Osteocyte (in vitro differentiated cells): ENCODE results near the gene OLIG3. TPM values are rescaled to one million over a fixed set of nuclear protein-coding genes. Genes with fewer than 3 reads are reported as not detected.

Source experiments
- DNase-seq: peaks from one replicate; pipeline ENCODE4 v3.0.0; 2021; ENCODE audit warnings: mixed read lengths; ENCODE audit not compliant: unreplicated experiment; ENCODE audit errors: extremely low spot score
- H3K27ac Mint-ChIP-seq: one replicate; pipeline ENCODE4 v1.8.0; 2021; ENCODE audit warnings: mild to moderate bottlenecking, mixed read lengths; ENCODE audit not compliant: unreplicated experiment
- H3K27me3 Mint-ChIP-seq: one replicate; pipeline ENCODE4 v1.8.0; 2021; ENCODE audit warnings: mixed read lengths; ENCODE audit not compliant: unreplicated experiment
- H3K36me3 Mint-ChIP-seq: one replicate; pipeline ENCODE4 v1.8.0; 2021; ENCODE audit warnings: mixed read lengths; ENCODE audit not compliant: unreplicated experiment
- H3K4me1 Mint-ChIP-seq: one replicate; pipeline ENCODE4 v1.8.0; 2021; ENCODE audit warnings: mixed read lengths; ENCODE audit not compliant: unreplicated experiment
- H3K4me3 Mint-ChIP-seq: one replicate; pipeline ENCODE4 v1.8.0; 2021; ENCODE audit warnings: mild to moderate bottlenecking, moderate library complexity, mixed read lengths; ENCODE audit not compliant: unreplicated experiment
- H3K9me3 Mint-ChIP-seq: one replicate; pipeline ENCODE4 v1.8.0; 2021; ENCODE audit warnings: mixed read lengths; ENCODE audit not compliant: unreplicated experiment
- CTCF ChIP-seq: fragments of 200-600 bp; sonication (generic); IDR thresholded peaks from 2 replicates; pipeline ENCODE4 v1.5.0; 2021; ENCODE audit warnings: antibody characterized with exemption, mild to moderate bottlenecking, moderate library complexity
- total RNA-seq: library from RNA; stranded (reverse); gene quantifications from 2 replicates; pipeline ENCODE4 v1.2.1, GENCODE V29; 2021

Gene OLIG3
- total RNA-seq, 1 donor from 2014 or later = not detected

GRCh38 chr6:137491478-137491877 is 2.7 kb downstream of the OLIG3 start:
- Mint-ChIP-seq H3K4me3 (no peak overlapping the region), H3K27me3 (peaks cover 93% of the 10 kb centered on the region), H3K9me3 (no peaks in the 10 kb centered on the region), H3K36me3 (peaks cover 3% of the 10 kb centered on the region), H3K4me1 (peaks cover 33% of the 10 kb centered on the region), H3K27ac (no peak overlapping the region)
- no peak for DNase-seq
- TF ChIP-seq CTCF = no peak

DNA sequence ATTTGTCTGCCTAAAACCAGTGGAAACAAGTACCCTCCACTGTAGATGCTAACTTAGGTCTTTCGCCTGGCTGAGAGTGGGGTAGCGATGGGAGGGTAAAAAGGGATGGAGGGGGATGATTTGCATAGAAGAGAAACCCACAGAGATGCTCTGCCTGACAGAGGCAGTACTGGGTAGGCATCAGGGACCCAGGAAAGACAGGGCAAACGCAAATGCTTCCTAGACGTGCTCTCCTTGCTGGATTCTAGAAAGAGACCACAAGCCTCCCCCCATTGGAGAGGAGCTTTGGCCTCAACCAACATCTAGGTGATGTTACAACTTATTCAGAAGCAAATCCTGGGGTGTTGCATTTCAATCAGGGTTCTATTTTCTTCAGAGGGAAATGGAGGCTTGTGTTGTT is 3.2 kb downstream of the OLIG3 start:
- peaks cover 93% of the 10 kb centered on the region for H3K27me3 Mint-ChIP-seq
- DNase-seq = no peak
- no peak overlapping the region for H3K4me3 Mint-ChIP-seq
- H3K27ac Mint-ChIP-seq = no peak overlapping the region
- H3K9me3 Mint-ChIP-seq = no peaks in the 10 kb centered on the region
- peaks cover 30% of the 10 kb centered on the region for H3K4me1 Mint-ChIP-seq
- no peak for TF ChIP-seq CTCF
- peaks cover 3% of the 10 kb centered on the region for H3K36me3 Mint-ChIP-seq

GRCh38 chr6:137490006-137490905 is 3.9 kb downstream of the OLIG3 start:
- Mint-ChIP-seq H3K4me3 (peak overlapping the region; percentile 26), H3K4me1 (peaks cover 27% of the 10 kb centered on the region), H3K9me3 (no peaks in the 10 kb centered on the region), H3K27me3 (peaks cover 94% of the 10 kb centered on the region), H3K27ac (no peak overlapping the region), H3K36me3 (peaks cover 3% of the 10 kb centered on the region)
- no peak for TF ChIP-seq CTCF
- no peak for DNase-seq

DNA sequence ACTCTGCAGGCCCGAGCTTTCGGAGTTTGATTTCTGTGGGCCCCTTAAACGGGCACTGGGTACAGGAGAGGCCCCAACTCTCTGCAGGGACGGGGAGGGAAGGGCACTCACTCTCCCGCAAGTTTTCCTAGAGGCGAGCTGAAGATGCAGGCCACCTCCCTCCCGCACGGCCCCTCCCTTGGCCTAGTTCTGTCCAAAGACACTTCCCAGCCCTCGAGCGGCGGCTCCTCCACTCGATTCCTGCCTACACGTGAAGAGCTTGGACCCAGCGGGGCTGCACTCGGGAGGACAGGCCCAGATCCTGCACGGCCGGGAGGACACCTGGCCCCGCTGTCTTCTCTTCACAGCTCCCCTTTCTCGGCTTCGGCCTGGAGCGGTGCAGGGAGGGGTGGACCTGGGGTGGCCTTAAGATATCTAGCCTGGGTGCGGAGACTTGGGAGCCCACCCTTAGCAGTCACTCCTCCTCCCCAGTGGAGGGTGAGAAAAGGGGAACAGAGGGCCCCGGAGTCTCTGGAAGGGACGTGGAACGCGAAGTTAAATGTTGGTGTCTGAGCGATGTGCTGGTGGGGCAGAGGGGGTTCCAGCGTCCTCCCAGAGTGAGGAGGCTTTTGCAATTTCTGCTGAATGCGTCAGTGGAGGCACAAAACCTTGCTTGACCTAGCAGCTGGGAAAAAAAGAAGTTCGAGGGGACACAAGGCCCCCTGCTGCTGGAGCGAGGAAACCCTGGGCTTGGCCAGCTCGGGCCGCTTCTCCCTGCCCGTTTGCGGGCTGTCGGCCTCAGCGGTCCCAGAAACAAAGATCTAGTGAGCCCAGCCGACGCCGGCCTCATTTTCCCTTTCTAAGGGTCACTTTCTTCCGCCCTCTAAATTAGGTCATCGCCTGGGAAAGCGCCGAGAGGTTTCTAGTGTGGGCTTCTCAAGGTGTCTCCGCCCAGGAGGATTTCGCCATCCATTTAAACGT is 4.9 kb downstream of the OLIG3 start:
- Mint-ChIP-seq H3K36me3 (no peaks in the 10 kb centered on the region), H3K4me3 (peak overlapping the region; percentile 26), H3K27ac (no peak overlapping the region), H3K27me3 (peaks cover 89% of the 10 kb centered on the region), H3K4me1 (peaks cover 19% of the 10 kb centered on the region), H3K9me3 (no peaks in the 10 kb centered on the region)
- no peak for TF ChIP-seq CTCF
- DNase-seq = no peak
